ENCODE measurements around the gene SLC44A4.

Gene SLC44A4

GRCh38 chr6:31900917-31901414 is 22.2 kb upstream of the SLC44A4 start:
- FAIRE-seq = no peak

GRCh38 chr6:31899882-31900722 is 21.3 kb upstream of the SLC44A4 start:
- no peak for FAIRE-seq

- no peak for FAIRE-seq
Observed at GRCh38 chr6:31899215-31899614, 20.4 kb upstream of the SLC44A4 start.

GRCh38 chr6:31898383-31899011 is 19.7 kb upstream of the SLC44A4 start:
- FAIRE-seq = peak; percentile 91

GRCh38 chr6:31897612-31898382 is 19.0 kb upstream of the SLC44A4 start, which contains the start of gene EHMT2:
Gene EHMT2, minus strand, starts transcription at chr6:31897698. Its CDS starts 21 bp downstream, at chr6:31897677.
- no peak for FAIRE-seq

- FAIRE-seq = no peak
Observed at GRCh38 chr6:31896856-31897611, 18.2 kb upstream of the SLC44A4 start.

GRCh38 chr6:31896493-31896855 is 17.7 kb upstream of the SLC44A4 start:
- FAIRE-seq = no peak

- no peak for FAIRE-seq
Observed at GRCh38 chr6:31892821-31893220, 14.0 kb upstream of the SLC44A4 start.

GRCh38 chr6:31889331-31889972 is 10.7 kb upstream of the SLC44A4 start:
- FAIRE-seq = no peak

GRCh38 chr6:31888276-31889258 is 9.8 kb upstream of the SLC44A4 start:
- no peak for FAIRE-seq

GRCh38 chr6:31887173-31888007 is 8.6 kb upstream of the SLC44A4 start:
- FAIRE-seq = no peak

GRCh38 chr6:31886541-31886991 is 7.8 kb upstream of the SLC44A4 start:
- no peak for FAIRE-seq

GRCh38 chr6:31884528-31885035 is 5.8 kb upstream of the SLC44A4 start:
- no peak for FAIRE-seq

GRCh38 chr6:31883676-31884075 is 4.9 kb upstream of the SLC44A4 start:
- FAIRE-seq = no peak

- no peak for FAIRE-seq
Observed at GRCh38 chr6:31882344-31882743, 3.5 kb upstream of the SLC44A4 start.

GRCh38 chr6:31881136-31881859 is 2.5 kb upstream of the SLC44A4 start:
- no peak for FAIRE-seq

GRCh38 chr6:31880616-31881015 is 1.8 kb upstream of the SLC44A4 start:
- FAIRE-seq = no peak

GRCh38 chr6:31879901-31880300 is 1.1 kb upstream of the SLC44A4 start:
- FAIRE-seq = no peak

GRCh38 chr6:31879143-31879542 is 346 bp upstream of the SLC44A4 start:
- no peak for FAIRE-seq

All from G401.6 (cell line).